ENCODE results near the gene SEPTIN8. TPM values are rescaled to one million over a fixed set of nuclear protein-coding genes. Genes with fewer than 3 reads are reported as not detected.

SEPTIN8 gene
- total and polyA plus RNA-seq, 2 of the 8 experiments (the other 6 are each of a cell fraction or from before 2014, with no cell fraction given), result 21.2 to 33.0 TPM

DNA sequence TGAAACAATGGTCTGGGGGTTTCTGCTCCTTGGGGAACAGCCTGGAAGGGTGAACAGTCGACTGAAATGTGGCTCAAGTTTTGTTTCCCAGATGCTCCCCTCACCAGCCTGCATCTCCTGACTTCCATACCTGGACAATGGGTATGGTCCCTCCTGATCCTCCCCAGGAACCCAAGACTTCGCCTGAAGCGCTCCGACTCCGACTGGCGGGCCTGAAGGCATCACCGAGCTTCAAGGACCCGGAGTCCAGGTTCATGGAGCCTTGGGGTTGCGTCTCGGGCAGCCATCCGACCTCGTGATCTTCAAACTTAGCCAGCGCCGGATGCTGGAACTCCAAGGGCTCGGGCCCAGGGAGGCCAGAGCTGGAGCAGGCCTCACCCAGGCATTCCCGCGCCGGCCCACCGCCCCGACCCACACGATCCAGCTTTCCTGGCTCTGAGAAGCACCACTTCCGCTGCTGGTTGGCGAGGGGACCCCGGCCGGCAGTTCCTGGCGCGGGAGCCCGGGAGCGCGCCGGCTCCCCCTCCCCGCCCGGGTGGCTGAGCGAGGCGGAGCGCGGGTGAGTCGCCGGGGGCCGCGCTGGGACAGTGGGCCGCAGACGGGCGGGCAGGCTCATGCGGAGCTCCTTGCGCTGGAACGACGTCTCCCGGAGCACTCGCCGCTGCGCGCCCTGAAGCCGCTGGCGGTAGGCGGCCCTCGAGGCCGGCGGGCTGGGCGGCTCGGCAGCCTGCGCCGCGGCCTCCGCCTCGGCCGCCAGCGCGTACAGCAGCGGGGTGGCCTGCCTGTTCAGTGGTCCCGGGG, 48.2 kb upstream of the SEPTIN8 start:
- Histone ChIP-seq H3K9me3 (ENCODE audit: insufficient read depth in 2 of 2, low read depth in 1 of 2, low read length in 1 of 2) (no peaks in the 10 kb centered on the region), H3K27ac (ENCODE audit: low read depth, low read length) (no peak overlapping the region), H4K91ac (replicated peaks; ENCODE audit: insufficient read length, low read length) (peak overlapping the region; percentile 25), H3K79me2 (ENCODE audit: control insufficient read depth in 1 of 2, insufficient read depth in 2 of 2, low read length in 2 of 2) (no peaks in the 10 kb centered on the region), H2BK15ac (ENCODE audit: low read length) (peak overlapping the region; percentile 13; the same call in 1 of the 2 replicates), H2AFZ (ENCODE audit: low read length) (peak overlapping the region; percentile 35; the same call in 1 of the 2 replicates), H3K4me2 (ENCODE audit: insufficient read depth in 1 of 2, low read depth in 2 of 2, low read length in 2 of 2) (peak overlapping the region; percentile 74), H3K23me2 (ENCODE audit: low read depth, low read length) (peaks cover 12% of the 10 kb centered on the region; the same call in 1 of the 2 replicates), H3K23ac (ENCODE audit: insufficient read length) (no peak overlapping the region), H4K5ac (ENCODE audit: insufficient read length, low read depth, low read length) (no peak overlapping the region), H3K27me3 (replicated peaks in 1 of 4; ENCODE audit: control insufficient read depth in 3 of 4, extremely low read depth in 1 of 4, insufficient read depth in 3 of 4, low read length in 3 of 4) (peaks cover 29 to 74% (median 61%) of the 10 kb centered on the region in 4 experiments), H2BK20ac (ENCODE audit: low read length) (0 out of 2 replicates have a peak overlapping the region, but pooled peaks have one; percentile 48), H3K4ac (replicated peaks; ENCODE audit: insufficient read length, low read depth, low read length) (peak overlapping the region; percentile 36), H3K4me1 (replicated peaks in 1 of 4; ENCODE audit: control insufficient read depth in 3 of 4, insufficient read depth in 4 of 4, low read length in 3 of 4) (peaks cover 0 to 23% (median 19%) of the 10 kb centered on the region in 4 experiments; a peak in 6 of 7 replicates), H4K8ac (ENCODE audit: extremely low read depth, insufficient read depth, low read length) (peak overlapping the region; percentile 53; the same call in 1 of the 2 replicates), H3K18ac (ENCODE audit: extremely low read depth, low read length) (peak overlapping the region; percentile 28; the same call in 1 of the 2 replicates), H3K9ac (replicated peaks in 1 of 4; ENCODE audit: extremely low read depth in 1 of 4, low read depth in 3 of 4, low read length in 3 of 4) (peak overlapping the region in 3 of 4 experiments; percentile 13 to 53 (median 33); a peak in 5 of 7 replicates), H4K20me1 (replicated peaks in 1 of 2; ENCODE audit: control insufficient read depth in 1 of 2, insufficient read depth in 2 of 2, low read length in 2 of 2) (no peaks in the 10 kb centered on the region), H3K36me3 (ENCODE audit: control insufficient read depth in 2 of 4, insufficient read depth in 4 of 4, low read length in 3 of 4) (no peaks in the 10 kb centered on the region), H3K4me3 (ENCODE audit: extremely low read depth in 1 of 4, insufficient read depth in 2 of 4, low read depth in 3 of 4, low read length in 4 of 4) (peak overlapping the region; percentile 30 to 60 (median 40)), H3K56ac (replicated peaks; ENCODE audit: insufficient read length, low read depth, low read length) (no peak overlapping the region), H2BK12ac (ENCODE audit: low read depth, low read length) (0 out of 2 replicates have a peak overlapping the region, but pooled peaks have one; percentile 52), H3K79me1 (ENCODE audit: low read depth, low read length) (no peaks in the 10 kb centered on the region), H2AK5ac (ENCODE audit: low read depth, low read length) (no peak overlapping the region), H2BK5ac (ENCODE audit: low read depth, low read length) (no peak overlapping the region), H2BK120ac (replicated peaks; ENCODE audit: low read depth, low read length) (peak overlapping the region; percentile 33), H3K14ac (ENCODE audit: insufficient read length) (no peak overlapping the region)
- CTCF ChIA-PET (ENCODE audit: partially characterized antibody), result interaction anchor here (0.8 to 25.6 kb wide), 11 partner anchors 10 to 645 kb away, joined by 3 to 465 read pairs (median 4); partner anchors contain the start of genes CCNI2, GDF9, HSPA4 and LEAP2
- DNase-seq (ENCODE audit: low read depth in 1 of 2, low spot score in 2 of 2) (peak in 1 of 2 experiments; percentile 80), FAIRE-seq (no peak)
- POLR2A ChIA-PET (ENCODE audit: partially characterized antibody), result interaction anchor here (0.7 to 5.7 kb wide), 11 partner anchors 11 to 226 kb away, joined by 3 to 32 read pairs (median 5); partner anchors contain the start of genes AFF4, GDF9, HSPA4 and KIF3A
- 15% methylated on average over 69 of the region's 71 CpGs; no CpG with 5 or more reads in 1 of the 2 experiments for WGBS, 2 experiments (ENCODE audit: extremely low coverage in 1 of 2, insufficient coverage in 1 of 2, insufficient read length in 1 of 2, insufficient replicate concordance in 2 of 2, low coverage in 1 of 2, low lambda C conversion rate in 2 of 2, missing lambda C conversion rate in 1 of 2)
- TF ChIP-seq YY1 (IDR thresholded peaks at IDR 0.05; ENCODE audit: low read depth, low read length) (no peak), SP4 (IDR thresholded peaks at IDR 0.05; ENCODE audit: low read length) (no peak), BCL11A (IDR thresholded peaks at IDR 0.05; ENCODE audit: low read depth in 2 of 2, low read length in 2 of 2) (no peak), PHF8 (conservative IDR thresholded peaks at IDR 0.05; ENCODE audit: low read depth, low read length) (peak; percentile 34; the same call in 1 of the 2 replicates), SIRT6 (IDR thresholded peaks at IDR 0.05; ENCODE audit: low read length) (no peak), HDAC2 (IDR thresholded peaks at IDR 0.05; ENCODE audit: borderline replicate concordance in 1 of 2, low read depth in 2 of 2, low read length in 2 of 2) (no peak), ASH2L (IDR thresholded peaks at IDR 0.05; ENCODE audit: low read length) (peak; percentile 69)
- TF ChIP-seq, protein P1, sequence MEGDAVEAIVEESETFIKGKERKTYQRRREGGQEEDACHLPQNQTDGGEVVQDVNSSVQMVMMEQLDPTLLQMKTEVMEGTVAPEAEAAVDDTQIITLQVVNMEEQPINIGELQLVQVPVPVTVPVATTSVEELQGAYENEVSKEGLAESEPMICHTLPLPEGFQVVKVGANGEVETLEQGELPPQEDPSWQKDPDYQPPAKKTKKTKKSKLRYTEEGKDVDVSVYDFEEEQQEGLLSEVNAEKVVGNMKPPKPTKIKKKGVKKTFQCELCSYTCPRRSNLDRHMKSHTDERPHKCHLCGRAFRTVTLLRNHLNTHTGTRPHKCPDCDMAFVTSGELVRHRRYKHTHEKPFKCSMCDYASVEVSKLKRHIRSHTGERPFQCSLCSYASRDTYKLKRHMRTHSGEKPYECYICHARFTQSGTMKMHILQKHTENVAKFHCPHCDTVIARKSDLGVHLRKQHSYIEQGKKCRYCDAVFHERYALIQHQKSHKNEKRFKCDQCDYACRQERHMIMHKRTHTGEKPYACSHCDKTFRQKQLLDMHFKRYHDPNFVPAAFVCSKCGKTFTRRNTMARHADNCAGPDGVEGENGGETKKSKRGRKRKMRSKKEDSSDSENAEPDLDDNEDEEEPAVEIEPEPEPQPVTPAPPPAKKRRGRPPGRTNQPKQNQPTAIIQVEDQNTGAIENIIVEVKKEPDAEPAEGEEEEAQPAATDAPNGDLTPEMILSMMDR (IDR thresholded peaks at IDR 0.05; ENCODE audit: control extremely low read depth in 1 of 3, insufficient read depth in 1 of 3, low read depth in 1 of 3, low read length in 3 of 3), result no peak

Data from H1 (cell line).